Mesenchymal stem cell (in vitro differentiated cells and primary cell): ENCODE results near the gene TMEM150C.
"Not testable (repeated sequence)": the region's sequence is repeated elsewhere in the genome, so short reads cannot be mapped to it uniquely, and the experiment has no call there.

Source experiments
- DNase-seq: peaks from one replicate; pipeline ENCODE4 v3.0.0-alpha.2; 2013
- H2AFZ ChIP-seq: one replicate; pipeline ENCODE4 v1.6.1; 2013; ENCODE audit warnings: low read depth, mild to moderate bottlenecking, control low read depth, inconsistent platforms, low read length, moderate library complexity
- H2AK5ac ChIP-seq: 2 replicates; pipeline ENCODE4 v1.6.1; 2013; ENCODE audit warnings: low read length, moderate library complexity, mild to moderate bottlenecking, inconsistent platforms; ENCODE audit not compliant: severe bottlenecking
- H2BK120ac ChIP-seq: one replicate; pipeline ENCODE4 v1.6.1; 2013; ENCODE audit warnings: low read depth, mild to moderate bottlenecking, inconsistent platforms, low read length, moderate library complexity
- H2BK12ac ChIP-seq, 2 experiments: one replicate each; pipeline ENCODE4 v1.6.1; 2013; ENCODE audit warnings: inconsistent platforms in 2 of 2, low read length in 2 of 2, mild to moderate bottlenecking in 2 of 2, moderate library complexity in 2 of 2, control low read depth in 1 of 2
- H2BK15ac ChIP-seq: one replicate; pipeline ENCODE4 v1.6.1; 2013; ENCODE audit warnings: mild to moderate bottlenecking, low read depth, inconsistent platforms; ENCODE audit not compliant: poor library complexity, severe bottlenecking
- H2BK5ac ChIP-seq: 2 replicates; pipeline ENCODE4 v1.6.1; 2013; ENCODE audit warnings: low read depth, mild to moderate bottlenecking, low read length, control low read depth, inconsistent platforms; ENCODE audit not compliant: poor library complexity, severe bottlenecking
- H3K14ac ChIP-seq, 2 experiments: one replicate each; pipeline ENCODE4 v1.6.1; 2013; ENCODE audit warnings: inconsistent platforms in 2 of 2, low read length in 2 of 2, control low read depth in 1 of 2, mild to moderate bottlenecking in 1 of 2, moderate library complexity in 1 of 2
- H3K18ac ChIP-seq, 2 experiments: one replicate each; pipeline ENCODE4 v1.6.1; 2013; ENCODE audit warnings: inconsistent platforms in 2 of 2, low read length in 2 of 2, control low read depth in 1 of 2, low read depth in 1 of 2, mild to moderate bottlenecking in 1 of 2
- H3K23ac ChIP-seq, 2 experiments: one replicate each; pipeline ENCODE4 v1.6.1; 2013; ENCODE audit warnings: inconsistent platforms in 2 of 2, low read length in 2 of 2, mild to moderate bottlenecking in 2 of 2, moderate library complexity in 2 of 2, control low read depth in 1 of 2
- H3K27ac ChIP-seq: 2 replicates; pipeline ENCODE4 v1.5.1; 2013; ENCODE audit warnings: mild to moderate bottlenecking, moderate library complexity, low read length, control low read depth, inconsistent platforms; ENCODE audit not compliant: poor library complexity, severe bottlenecking
- H3K27me3 ChIP-seq, 2 experiments: 2 replicates each; pipeline versions ENCODE4 v1.6.1 to v1.7.0; 2013; ENCODE audit warnings: low read length in 2 of 2, mild to moderate bottlenecking in 2 of 2, moderate library complexity in 2 of 2, control low read depth in 1 of 2, inconsistent platforms in 1 of 2; ENCODE audit not compliant: control insufficient read depth in 1 of 2, insufficient read depth in 1 of 2
- H3K36me3 ChIP-seq, 2 experiments: 2 replicates each; pipeline versions ENCODE4 v1.6.1 to v1.7.0; 2013; ENCODE audit warnings: low read length in 2 of 2, control low read depth in 1 of 2, inconsistent platforms in 1 of 2, low read depth in 1 of 2, mild to moderate bottlenecking in 1 of 2; ENCODE audit not compliant: insufficient read depth in 2 of 2, control insufficient read depth in 1 of 2
- H3K4ac ChIP-seq, 2 experiments: one replicate each; pipeline ENCODE4 v1.6.1; 2013; ENCODE audit warnings: inconsistent platforms in 2 of 2, low read length in 2 of 2, mild to moderate bottlenecking in 2 of 2, moderate library complexity in 2 of 2, control low read depth in 1 of 2, low read depth in 1 of 2
- H3K4me1 ChIP-seq: 2 replicates; pipeline ENCODE4 v1.6.1; 2013; ENCODE audit warnings: low read depth, low read length, control low read depth; ENCODE audit not compliant: control insufficient read depth, insufficient read depth
- H3K4me2 ChIP-seq: 2 replicates; pipeline ENCODE4 v1.6.1; 2013; ENCODE audit warnings: low read length, mild to moderate bottlenecking, inconsistent platforms; ENCODE audit not compliant: poor library complexity, severe bottlenecking
- H3K4me3 ChIP-seq, 2 experiments: 2 replicates each; pipeline versions ENCODE4 v1.5.1 to v1.7.0; 2013; ENCODE audit warnings: low read length in 2 of 2, mild to moderate bottlenecking in 2 of 2, control low read depth in 1 of 2, low read depth in 1 of 2; ENCODE audit not compliant: insufficient read depth in 1 of 2
- H3K79me1 ChIP-seq: replicated peaks from 2 replicates; pipeline ENCODE4 v1.6.1; 2013; ENCODE audit warnings: mild to moderate bottlenecking, control low read depth, low read length, inconsistent platforms; ENCODE audit not compliant: poor library complexity, severe bottlenecking
- H3K9ac ChIP-seq: 2 replicates; pipeline ENCODE4 v1.7.0; 2013; ENCODE audit warnings: mild to moderate bottlenecking, low read length, moderate library complexity
- H3K9me3 ChIP-seq: 2 replicates; pipeline ENCODE4 v1.7.0; 2013; ENCODE audit warnings: mild to moderate bottlenecking, low read length; ENCODE audit not compliant: control insufficient read depth
- H4K8ac ChIP-seq: one replicate; pipeline ENCODE4 v1.6.1; 2013; ENCODE audit warnings: inconsistent platforms, mild to moderate bottlenecking, low read length, moderate library complexity
- H4K91ac ChIP-seq: one replicate; pipeline ENCODE4 v1.6.1; 2013; ENCODE audit warnings: mild to moderate bottlenecking, low read length, inconsistent platforms
- WGBS: methylation state at CpG from one replicate; pipeline ENCODE4 v1.1.7; 2013; ENCODE audit warnings: mixed read lengths; 5-methylcytosine and 5-hydroxymethylcytosine counted together

TMEM150C gene

GRCh38 chr4:82560853-82561785, 669 bp downstream of the TMEM150C start:
- Histone ChIP-seq H3K27me3 (peaks cover 4 to 21% of the 10 kb centered on the region in 2 experiments), H3K4me1 (peaks cover 4% of the 10 kb centered on the region), H2AK5ac (no peak overlapping the region), H3K23ac (no peak overlapping the region), H3K9ac (no peak overlapping the region), H3K9me3 (no peaks in the 10 kb centered on the region), H2AFZ (peak overlapping the region; percentile 51), H4K8ac (no peak overlapping the region), H3K4ac (no peak overlapping the region), H2BK120ac (peak overlapping the region; percentile 11), H3K14ac (no peak overlapping the region), H3K36me3 (no peaks in the 10 kb centered on the region), H3K79me1 (no peaks in the 10 kb centered on the region), H3K4me2 (peak overlapping the region; percentile 78), H2BK12ac (no peak overlapping the region), H3K4me3 (peak overlapping the region; percentile 78 to 96), H3K27ac (no peak overlapping the region), H4K91ac (no peak overlapping the region), H2BK5ac (no peak overlapping the region), H2BK15ac (peak overlapping the region; percentile 46), H3K18ac (peak overlapping the region in 1 of 2 experiments; percentile 74)
- WGBS, result 26% methylated on average over 33 of the region's 61 CpGs
- DNase-seq, result no peak

GRCh38 chr4:82559735-82560120, 2.1 kb downstream of the TMEM150C start:
- H4K91ac ChIP-seq, result no peak overlapping the region
- H3K27ac ChIP-seq, result no peak overlapping the region
- no peaks in the 10 kb centered on the region for H3K9me3 ChIP-seq
- H3K9ac ChIP-seq, result no peak overlapping the region
- H3K18ac ChIP-seq, result no peak overlapping the region
- H2AFZ ChIP-seq, result no peak overlapping the region
- H3K27me3 ChIP-seq, result peaks cover 4 to 21% of the 10 kb centered on the region in 2 experiments
- no peaks in the 10 kb centered on the region for H3K79me1 ChIP-seq
- DNase-seq, result no peak
- H3K4me1 ChIP-seq, result peaks cover 4% of the 10 kb centered on the region
- H2AK5ac ChIP-seq, result no peak overlapping the region
- no peak overlapping the region for H4K8ac ChIP-seq
- H2BK15ac ChIP-seq, result no peak overlapping the region
- no peak overlapping the region for H3K4me2 ChIP-seq
- no peak overlapping the region for H2BK12ac ChIP-seq
- no peak overlapping the region for H3K14ac ChIP-seq
- no peak overlapping the region for H2BK5ac ChIP-seq
- H3K36me3 ChIP-seq, result no peaks in the 10 kb centered on the region
- H2BK120ac ChIP-seq, result no peak overlapping the region
- no peak overlapping the region for H3K23ac ChIP-seq
- 69% methylated on average over 2 of the region's 4 CpGs for WGBS
- no peak overlapping the region for H3K4me3 ChIP-seq
- no peak overlapping the region for H3K4ac ChIP-seq

- not testable (repeated sequence) for H3K9me3 ChIP-seq, H3K23ac ChIP-seq, H3K27ac ChIP-seq, H2BK120ac ChIP-seq, H3K9ac ChIP-seq, H2AFZ ChIP-seq, DNase-seq, H3K36me3 ChIP-seq, H2AK5ac ChIP-seq, H3K79me1 ChIP-seq, H2BK5ac ChIP-seq, H2BK15ac ChIP-seq, H3K18ac ChIP-seq, H3K14ac ChIP-seq, H2BK12ac ChIP-seq, H4K8ac ChIP-seq, H3K4me1 ChIP-seq, H3K4me3 ChIP-seq, H3K4ac ChIP-seq, H3K4me2 ChIP-seq, H4K91ac ChIP-seq
- peaks cover 4 to 21% of the 10 kb centered on the region in 2 experiments for H3K27me3 ChIP-seq
- 93% methylated on average over 12 of the region's 13 CpGs for WGBS
Observed at GRCh38 chr4:82559090-82559734, 2.6 kb downstream of the TMEM150C start.

- H4K8ac ChIP-seq, result no peak overlapping the region
- no peak overlapping the region for H4K91ac ChIP-seq
- no peak overlapping the region for H3K4me2 ChIP-seq
- H3K4ac ChIP-seq, result no peak overlapping the region
- H3K14ac ChIP-seq, result no peak overlapping the region
- WGBS, result 81% methylated on average over 2 of the region's 3 CpGs
- no peak overlapping the region for H2AFZ ChIP-seq
- H3K36me3 ChIP-seq, result no peaks in the 10 kb centered on the region
- H3K27me3 ChIP-seq, result peaks cover 0 to 4% of the 10 kb centered on the region in 2 experiments
- no peaks in the 10 kb centered on the region for H3K4me1 ChIP-seq
- H2BK5ac ChIP-seq, result no peak overlapping the region
- no peak overlapping the region for H3K27ac ChIP-seq
- no peak overlapping the region for H3K4me3 ChIP-seq
- no peak overlapping the region for H2AK5ac ChIP-seq
- H3K9me3 ChIP-seq, result no peaks in the 10 kb centered on the region
- H2BK12ac ChIP-seq, result no peak overlapping the region
- no peak overlapping the region for H3K23ac ChIP-seq
- H3K79me1 ChIP-seq, result no peaks in the 10 kb centered on the region
- no peak overlapping the region for H3K9ac ChIP-seq
- no peak overlapping the region for H2BK15ac ChIP-seq
- no peak overlapping the region for H2BK120ac ChIP-seq
- H3K18ac ChIP-seq, result no peak overlapping the region
- DNase-seq, result no peak
Observed at GRCh38 chr4:82555276-82555675, 6.5 kb downstream of the TMEM150C start.
